ENCODE data around the gene AGA.

DNA sequence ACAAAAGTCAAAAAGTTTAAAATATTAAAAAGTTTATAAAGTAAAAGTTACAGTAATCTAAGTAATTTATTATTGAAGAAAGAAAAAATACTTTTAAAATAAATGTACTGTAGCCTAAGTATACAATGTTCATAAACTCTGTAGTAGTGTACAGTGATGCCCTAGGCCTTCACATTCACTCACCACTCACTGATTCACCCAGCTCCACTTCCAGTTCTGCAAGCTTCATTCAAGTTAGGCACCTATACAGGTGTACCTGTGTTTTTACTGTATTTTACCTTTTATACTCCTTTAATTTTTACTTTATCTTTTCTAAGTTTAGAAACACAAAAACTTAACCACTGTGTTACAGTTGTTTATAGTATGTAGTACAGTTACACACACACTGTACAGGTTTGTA lies 40.1 kb upstream of the AGA start:
- no peak for TF ChIP-seq POLR2A (IDR thresholded peaks at IDR 0.05)
- TF ChIP-seq CTCF (IDR thresholded peaks at IDR 0.05), result no peak
- TF ChIP-seq POLR2AphosphoS5 (IDR thresholded peaks at IDR 0.05), result no peak
